HepG2 (cell line): ENCODE measurements around the gene HSD11B2. TPM values are rescaled to one million over a fixed set of nuclear protein-coding genes. Genes with fewer than 3 reads are reported as not detected.

Experiments used
- ATAC-seq: fragments of 200-7000 bp; cut with Tn5 transposase; 3 replicates; pipeline ENCODE4 v1.9.1; 2020; ENCODE audit warnings: mild to moderate bottlenecking, moderate library complexity
- BruUV-seq: library from RNA; stranded (reverse); fragments of 400-500 nt; replicated peaks from 2 replicates; lab custom pipeline; 2021; lab: Mats Ljungman, UMichigan
- CTCF ChIA-PET: fragments of 300-600 bp; formaldehyde crosslinking; extraction: SDS; loops from one replicate; lab custom pipeline; 2021; ENCODE audit warnings: low total read pairs, inconsistent platforms, low intra/inter-chr PET ratio; lab: Yijun Ruan, JAX
- POLR2A ChIA-PET: fragments of 350-600 bp; sonication (Branson Sonifier 250); formaldehyde crosslinking; loops from one replicate; lab custom pipeline; 2020; ENCODE audit warnings: antibody characterized with exemption, inconsistent platforms; lab: Yijun Ruan, JAX
- DNase-seq: peaks from one replicate; pipeline ENCODE4 v3.0.0-alpha.2; 2015; ENCODE audit warnings: low spot score
- FAIRE-seq: peaks from 3 replicates; lab custom pipeline; 2011; peaks lifted over from hg19 to GRCh38; lab: Jason Lieb, UNC
- H2AFZ ChIP-seq: one replicate; pipeline ENCODE4 v1.6.1; 2011; ENCODE audit warnings: low read length, inconsistent platforms
- H3K27ac ChIP-seq: fragments of 300-600 bp; 3 replicates; pipeline ENCODE4 v1.8.0; 2011; ENCODE audit warnings: mixed run types, mild to moderate bottlenecking, mixed read lengths, low read length, inconsistent platforms; ENCODE audit not compliant: insufficient read depth; ENCODE audit errors: extremely low read length
- H3K27me3 ChIP-seq, 2 experiments: fragments of 200-600 bp in 1 of 2; 2 replicates in 1 of 2; 3 replicates in 1 of 2; pipeline versions ENCODE4 v1.6.0 to v1.8.0; 2011; ENCODE audit warnings: low read length in 2 of 2, mild to moderate bottlenecking in 2 of 2, moderate library complexity in 2 of 2, inconsistent platforms in 1 of 2; ENCODE audit not compliant: insufficient read depth in 2 of 2, control insufficient read depth in 1 of 2
- H3K36me3 ChIP-seq, 2 experiments: fragments of 200-600 bp in 1 of 2; replicated peaks in 1 of 2; 2 replicates in 1 of 2; 3 replicates in 1 of 2; pipeline versions ENCODE4 v1.5.1 to v1.8.0; 2011; ENCODE audit warnings: low read length in 2 of 2, inconsistent platforms in 1 of 2; ENCODE audit not compliant: insufficient read depth in 2 of 2, control insufficient read depth in 1 of 2
- H3K4me1 ChIP-seq: 2 replicates; pipeline ENCODE4 v1.5.1; 2012; ENCODE audit warnings: low read length, inconsistent platforms; ENCODE audit not compliant: insufficient read depth
- H3K4me2 ChIP-seq: 2 replicates; pipeline ENCODE4 v1.6.0; 2011; ENCODE audit warnings: low read depth, low read length, inconsistent platforms
- H3K4me3 ChIP-seq, 3 experiments: fragments of 200-600 bp in 1 of 3; sonication (generic), shearing (Covaris generic) in 1 of 3; replicated peaks in 1 of 3; 2 replicates each; pipeline ENCODE4 v1.5.1; 2011 to 2016; ENCODE audit warnings: low read length in 3 of 3, inconsistent platforms in 2 of 3, low read depth in 2 of 3, mild to moderate bottlenecking in 2 of 3, control low read depth in 1 of 3, mixed read lengths in 1 of 3; ENCODE audit not compliant: insufficient read depth in 1 of 3
- H3K79me2 ChIP-seq: one replicate; pipeline ENCODE4 v1.6.1; 2011; ENCODE audit warnings: low read length, inconsistent platforms; ENCODE audit not compliant: insufficient read depth
- H3K9ac ChIP-seq: 2 replicates; pipeline ENCODE4 v1.6.0; 2011; ENCODE audit warnings: mild to moderate bottlenecking, low read depth, low read length, inconsistent platforms; ENCODE audit not compliant: insufficient read depth
- H3K9me3 ChIP-seq: 2 replicates; pipeline ENCODE4 v1.5.1; 2012; ENCODE audit warnings: mild to moderate bottlenecking, low read length
- H4K20me1 ChIP-seq: 2 replicates; pipeline ENCODE4 v1.6.0; 2011; ENCODE audit warnings: inconsistent platforms, mild to moderate bottlenecking, low read length, moderate library complexity; ENCODE audit not compliant: insufficient read depth
- CENPX ChIP-seq: sonication (generic); formaldehyde crosslinking; IDR thresholded peaks from 2 replicates; pipeline ENCODE4 v1.9.0; 2021; ENCODE audit warnings: mild to moderate bottlenecking, missing genetic modification reagents, moderate library complexity
- CERS6 ChIP-seq: sonication (generic); formaldehyde crosslinking; IDR thresholded peaks from 2 replicates; pipeline ENCODE4 v1.5.0; 2020; ENCODE audit warnings: missing genetic modification reagents
- DBP ChIP-seq: sonication (generic); formaldehyde crosslinking; IDR thresholded peaks from 2 replicates; pipeline ENCODE4 v1.4.0; 2020; ENCODE audit warnings: missing genetic modification reagents; ENCODE audit errors: not compliant biosample characterization
- EZH2 ChIP-seq: conservative IDR thresholded peaks from 2 replicates; pipeline ENCODE4 v1.6.1; 2012; ENCODE audit warnings: mild to moderate bottlenecking, low read depth, low read length, moderate library complexity
- FOXO1 ChIP-seq: sonication (generic); formaldehyde crosslinking; IDR thresholded peaks from 2 replicates; pipeline ENCODE4 v1.4.0; 2020; ENCODE audit warnings: missing genetic modification reagents
- GPBP1L1 ChIP-seq: sonication (generic); formaldehyde crosslinking; IDR thresholded peaks from 2 replicates; pipeline ENCODE4 v1.5.0; 2020; ENCODE audit warnings: mild to moderate bottlenecking, missing genetic modification reagents
- RXRB ChIP-seq: IDR thresholded peaks from 2 replicates; pipeline ENCODE4 v1.6.1; 2016; ENCODE audit warnings: borderline replicate concordance, missing genetic modification reagents, missing compliant biosample characterization
- SIX4 ChIP-seq: sonication (generic); formaldehyde crosslinking; IDR thresholded peaks from 2 replicates; pipeline ENCODE4 v1.4.0; 2020; ENCODE audit warnings: missing genetic modification reagents
- SRF ChIP-seq: IDR thresholded peaks from 2 replicates; pipeline ENCODE4 v1.6.1; 2011; ENCODE audit warnings: mild to moderate bottlenecking, low read depth, low read length, moderate library complexity
- TAF15 ChIP-seq: fragments of 200-400 bp; formaldehyde crosslinking; IDR thresholded peaks from one replicate; pipeline ENCODE4 v1.6.1; 2018; ENCODE audit warnings: mild to moderate bottlenecking, low read depth, low read length; ENCODE audit not compliant: poor library complexity, severe bottlenecking
- ZKSCAN5 ChIP-seq: sonication (generic); formaldehyde crosslinking; IDR thresholded peaks from 2 replicates; pipeline ENCODE4 v1.5.1; 2020; ENCODE audit warnings: mild to moderate bottlenecking, missing genetic modification reagents
- ZNF251 ChIP-seq: sonication (generic); formaldehyde crosslinking; IDR thresholded peaks from 2 replicates; pipeline ENCODE4 v1.9.0; 2021; ENCODE audit warnings: mild to moderate bottlenecking, missing genetic modification reagents
- ZNF33B ChIP-seq: sonication (generic); formaldehyde crosslinking; IDR thresholded peaks from 2 replicates; pipeline ENCODE4 v1.5.1; 2020; ENCODE audit warnings: mild to moderate bottlenecking, missing genetic modification reagents
- ZNF556 ChIP-seq: sonication (generic); formaldehyde crosslinking; IDR thresholded peaks from 2 replicates; pipeline ENCODE4 v1.4.0; 2020; ENCODE audit warnings: mild to moderate bottlenecking, missing genetic modification reagents, borderline replicate concordance
- ZNF569 ChIP-seq: sonication (generic); formaldehyde crosslinking; IDR thresholded peaks from 2 replicates; pipeline ENCODE4 v1.5.0; 2020; ENCODE audit warnings: mild to moderate bottlenecking, missing genetic modification reagents, moderate library complexity, borderline replicate concordance
- ZNF660 ChIP-seq: sonication (generic); formaldehyde crosslinking; IDR thresholded peaks from 2 replicates; pipeline ENCODE4 v1.5.1; 2020; ENCODE audit warnings: mild to moderate bottlenecking, low read depth, missing genetic modification reagents, borderline replicate concordance
- ZNF691 ChIP-seq: sonication (generic); formaldehyde crosslinking; IDR thresholded peaks from 2 replicates; pipeline ENCODE4 v1.4.0; 2020; ENCODE audit warnings: missing genetic modification reagents, low read depth, mild to moderate bottlenecking, borderline replicate concordance
- ZNF713 ChIP-seq: sonication (generic); formaldehyde crosslinking; IDR thresholded peaks from 2 replicates; pipeline ENCODE4 v1.4.0; 2020; ENCODE audit warnings: mild to moderate bottlenecking, missing genetic modification reagents
- WGBS: methylation state at CpG from one replicate; pipeline ENCODE4 v1.1.6; 2017; ENCODE audit warnings: low lambda C conversion rate; 5-methylcytosine and 5-hydroxymethylcytosine counted together
- in situ Hi-C: cut with HindIII; loops from 2 replicates; pipeline ENCODE4 v1.10.0; 2017; ENCODE audit warnings: low pct_unique_long_range_greater_than_20kb; ENCODE audit not compliant: extremely low pct_ligation_motif_present
- intact Hi-C: fragments of 100-400 bp; cut with micrococcal nuclease; formaldehyde crosslinking; loops from one replicate; pipeline ENCODE4 v1.10.0; 2022; ENCODE audit not compliant: unreplicated experiment
- polyA plus RNA-seq, 8 experiments: library from polyadenylated mRNA; depleted of rRNA in 3 of 8; stranded (reverse) in 7 of 8; unstranded in 1 of 8; fragments of >200 nt; fragmentation: Illumina TruSeq in 4 of 8; extraction: Trizol in 4 of 8; gene quantifications; 2 replicates each; pipeline versions ENCODE4 v1.2.1 to v1.2.3, GENCODE V29; 2011 to 2016; ENCODE audit warnings: low read depth in 4 of 8, missing spikeins in 1 of 8, mixed read lengths in 1 of 8; ENCODE audit not compliant: insufficient read depth in 1 of 8
- total RNA-seq, 5 experiments: library from RNA; depleted of rRNA; stranded (reverse); fragments of >200 nt; fragmentation: Illumina TruSeq; extraction: Trizol; gene quantifications; 2 replicates each; pipeline ENCODE4 v1.2.3, GENCODE V29; 2016; ENCODE audit warnings: low read depth in 1 of 5

Gene HSD11B2
- total and polyA plus RNA-seq, 2 of the 13 experiments (the other 11 are each of a cell fraction or from before 2014, with no cell fraction given) = 8.9 to 13.6 TPM

DNA sequence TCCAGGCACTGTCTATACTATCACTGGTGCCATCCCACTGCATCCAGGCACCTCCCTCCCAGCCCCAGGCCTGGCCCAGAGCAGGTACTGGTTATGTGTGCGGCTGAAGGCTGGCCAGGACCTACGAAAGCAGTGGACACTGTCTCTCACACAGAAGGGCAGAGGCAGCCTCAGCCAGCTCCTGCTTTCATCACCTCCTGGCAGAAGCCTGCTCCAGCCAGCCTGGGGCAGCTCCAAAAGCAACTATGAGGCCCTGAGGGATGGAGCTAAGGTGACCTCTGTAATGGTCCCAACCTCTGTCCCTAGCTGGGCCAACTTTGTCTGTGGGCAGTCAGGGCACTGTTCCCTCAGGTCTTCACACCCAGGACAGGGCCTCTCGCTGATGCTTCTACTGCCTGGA lies 18.8 kb downstream of the HSD11B2 start:
- POLR2A ChIA-PET = no interaction called here
- no peaks in the 10 kb centered on the region for H4K20me1 ChIP-seq
- BruUV-seq = TSS peak; percentile 33
- in situ Hi-C loops = no loop called here
- intact Hi-C loops = no loop called here
- WGBS = 100% methylated on average over 3 of the region's 3 CpGs
- no peak for ATAC-seq
- TF ChIP-seq ZKSCAN5 (CRISPR knock-in tag) = no peak
- TF ChIP-seq DBP (CRISPR knock-in tag) = no peak
- TF ChIP-seq RXRB (CRISPR knock-in tag) = no peak
- TF ChIP-seq ZNF691 (CRISPR knock-in tag) = no peak
- no peak for TF ChIP-seq ZNF556 (CRISPR knock-in tag)
- no peak for TF ChIP-seq FOXO1 (CRISPR knock-in tag)
- TF ChIP-seq CERS6 (CRISPR knock-in tag) = no peak
- no peak for TF ChIP-seq GPBP1L1 (CRISPR knock-in tag)
- no peak for TF ChIP-seq ZNF569
- no peak for TF ChIP-seq SIX4 (CRISPR knock-in tag)
- TF ChIP-seq ZNF660 = no peak
- TF ChIP-seq ZNF251 (CRISPR knock-in tag) = no peak
- TF ChIP-seq CENPX (CRISPR knock-in tag) = no peak
- TF ChIP-seq ZNF33B (CRISPR knock-in tag) = no peak
- no peak for TF ChIP-seq ZNF713
- TF ChIP-seq TAF15 = no peak
- TF ChIP-seq EZH2 = no peak
- no peak for TF ChIP-seq SRF
- TF ChIP-seq, all 625 proteins: peak for 0
- no peak for DNase-seq
- Histone ChIP-seq H3K4me2 (no peak overlapping the region), H3K36me3 (peaks cover 9 to 14% of the 10 kb centered on the region in 2 experiments; a peak in 3 of 5 replicates), H3K4me1 (peaks cover 57% of the 10 kb centered on the region), H3K4me3 (no peak overlapping the region), H2AFZ (no peak overlapping the region), H3K79me2 (no peaks in the 10 kb centered on the region), H3K27me3 (no peaks in the 10 kb centered on the region), H3K9ac (no peak overlapping the region), H3K27ac (no peak overlapping the region), H3K9me3 (no peaks in the 10 kb centered on the region)
- no peak for FAIRE-seq
- CTCF ChIA-PET = no interaction called here
